ENCODE measurements around the gene PANK4.

The PANK4 gene

DNA sequence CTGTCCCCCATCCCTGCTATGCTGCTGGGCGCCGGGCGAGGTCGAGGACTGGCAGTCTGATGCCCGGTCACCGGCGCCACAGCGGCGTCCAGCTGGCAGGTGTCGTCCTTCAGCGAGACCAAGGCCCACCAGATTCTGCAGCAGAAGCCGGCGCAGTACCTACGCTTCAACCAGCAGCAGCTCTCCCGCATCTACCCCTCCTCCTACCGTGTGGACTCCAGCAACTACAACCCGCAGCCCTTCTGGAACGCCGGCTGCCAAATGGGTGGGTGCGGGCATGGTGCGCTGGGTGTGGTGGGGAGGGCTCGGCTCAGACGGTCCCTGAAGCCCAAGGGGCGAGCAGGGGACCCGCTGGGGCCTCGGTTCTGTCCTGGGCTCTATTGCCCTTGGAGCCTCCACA, 29.6 kb downstream of the PANK4 start:
- no peak for DNase-seq (ENCODE audit: low spot score)

DNA sequence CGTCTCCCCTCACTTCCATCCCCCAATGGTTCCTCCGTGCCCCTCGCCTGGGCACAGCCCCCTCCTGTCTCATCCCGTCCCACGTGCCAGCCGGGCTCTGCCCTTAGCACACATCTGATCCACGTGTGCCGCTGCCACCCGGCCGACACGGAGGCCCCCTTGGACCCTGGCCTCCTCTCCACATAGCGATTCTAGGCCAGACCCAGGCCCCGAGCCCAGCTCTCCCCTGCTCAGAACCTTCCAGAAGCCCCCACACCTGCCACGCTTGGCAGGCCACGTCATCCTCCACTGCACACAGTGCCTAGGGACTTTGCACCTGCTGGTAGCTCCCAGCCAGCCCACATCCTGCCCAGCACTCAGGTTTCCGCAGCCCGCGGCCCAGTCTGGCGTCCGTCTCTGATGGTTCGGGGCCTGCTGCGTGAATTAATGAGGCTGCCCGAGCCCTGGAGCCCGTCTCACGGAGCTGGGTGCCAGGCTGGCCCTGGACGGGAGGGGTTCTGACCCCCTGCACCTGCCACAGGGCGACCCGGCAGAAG, 30.2 kb downstream of the PANK4 start:
- no peak for DNase-seq (ENCODE audit: low spot score)

DNA sequence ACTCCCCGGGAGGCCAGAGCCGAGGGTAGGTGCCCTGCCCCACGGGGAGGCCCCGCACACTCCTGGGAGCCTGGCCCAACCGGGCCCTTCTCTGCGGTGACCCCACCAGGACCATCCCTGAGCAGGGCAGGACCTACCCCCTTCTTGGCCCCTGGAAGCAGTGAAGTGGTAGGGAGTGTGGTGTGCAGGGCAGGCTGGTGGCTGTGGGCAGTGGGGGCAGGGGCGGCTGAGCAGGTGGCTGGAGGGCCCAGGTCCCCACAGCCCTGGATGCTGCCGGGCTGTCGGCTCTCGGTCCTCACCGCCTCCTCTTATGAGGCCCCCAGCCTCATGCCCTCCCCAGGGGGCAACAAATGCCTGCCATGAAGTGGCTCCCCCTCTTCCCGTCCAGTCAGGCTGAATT, 30.9 kb downstream of the PANK4 start:
- DNase-seq (ENCODE audit: low spot score), result no peak

DNA sequence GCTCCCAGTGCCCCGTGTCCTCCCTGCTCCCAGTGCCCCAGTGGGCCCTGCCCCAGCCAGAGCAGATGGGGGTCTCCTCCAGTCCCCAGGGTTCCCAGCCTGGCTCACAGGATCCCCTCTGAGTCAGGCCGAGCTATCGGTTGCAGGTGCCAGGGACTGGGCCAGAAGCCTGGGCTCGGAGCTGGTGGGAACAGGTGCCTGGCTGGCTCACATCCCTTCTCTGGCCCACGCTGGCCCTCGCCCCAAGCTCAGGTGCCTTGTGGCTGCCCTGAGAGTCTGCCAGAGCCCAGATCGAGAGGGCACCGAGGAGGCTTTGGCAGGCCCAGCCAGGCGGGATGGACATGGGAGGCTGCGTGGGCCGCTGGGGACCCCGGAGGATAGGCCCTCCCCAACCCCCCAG, 31.4 kb downstream of the PANK4 start:
- DNase-seq (ENCODE audit: low spot score), result no peak

DNA sequence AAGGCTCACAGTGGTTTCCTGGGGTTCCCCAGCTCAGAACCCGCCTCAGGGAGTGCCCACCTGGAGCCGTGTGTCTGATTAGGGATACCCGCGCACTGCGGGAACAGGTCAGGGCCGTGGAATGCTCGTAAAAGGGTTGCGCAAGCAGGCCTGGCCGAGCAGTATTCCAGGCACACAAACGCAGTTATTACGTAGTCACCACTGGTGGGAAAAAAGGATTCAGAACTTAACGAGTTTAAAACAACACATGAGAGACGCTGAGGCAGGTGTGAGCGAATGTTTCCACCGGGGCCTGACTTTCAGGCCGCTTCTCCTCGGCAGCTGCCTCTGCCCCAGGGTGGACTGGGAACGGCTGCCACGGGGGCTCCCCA, 32.1 kb downstream of the PANK4 start:
- peak; percentile 90 for DNase-seq (ENCODE audit: low spot score)

DNA sequence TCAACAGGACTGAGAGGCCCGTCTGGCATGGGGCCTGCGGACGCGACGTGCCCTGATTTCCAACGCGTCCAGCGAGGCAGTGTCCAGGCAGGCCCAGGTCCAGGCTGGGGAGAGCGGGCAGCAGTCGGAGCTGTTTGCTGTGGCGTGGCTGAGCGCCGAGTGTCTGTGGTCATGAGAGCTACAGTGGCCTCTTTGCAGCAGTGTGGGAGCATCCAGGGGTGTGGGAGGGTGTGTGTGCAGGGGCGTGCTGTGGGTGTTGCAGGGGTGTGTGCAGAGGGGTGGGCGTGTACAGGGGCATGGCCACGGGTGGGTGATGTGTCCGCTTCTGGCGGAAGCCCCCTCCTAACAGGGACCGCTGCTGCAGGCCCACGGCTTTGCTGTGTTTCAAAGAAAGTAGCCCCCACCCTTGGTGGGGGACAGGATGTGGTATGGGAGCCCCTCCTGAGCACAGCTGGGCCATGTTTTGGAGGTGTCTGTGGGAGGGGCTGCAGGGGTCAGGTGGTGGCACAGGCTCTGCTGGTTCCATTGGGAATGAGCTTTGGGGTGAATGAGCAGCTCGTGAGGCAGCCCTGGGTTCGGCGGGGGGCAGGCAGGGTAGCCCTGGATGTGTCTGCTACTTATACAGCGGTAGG, 32.6 kb downstream of the PANK4 start:
- DNase-seq (ENCODE audit: low spot score), result no peak

DNA sequence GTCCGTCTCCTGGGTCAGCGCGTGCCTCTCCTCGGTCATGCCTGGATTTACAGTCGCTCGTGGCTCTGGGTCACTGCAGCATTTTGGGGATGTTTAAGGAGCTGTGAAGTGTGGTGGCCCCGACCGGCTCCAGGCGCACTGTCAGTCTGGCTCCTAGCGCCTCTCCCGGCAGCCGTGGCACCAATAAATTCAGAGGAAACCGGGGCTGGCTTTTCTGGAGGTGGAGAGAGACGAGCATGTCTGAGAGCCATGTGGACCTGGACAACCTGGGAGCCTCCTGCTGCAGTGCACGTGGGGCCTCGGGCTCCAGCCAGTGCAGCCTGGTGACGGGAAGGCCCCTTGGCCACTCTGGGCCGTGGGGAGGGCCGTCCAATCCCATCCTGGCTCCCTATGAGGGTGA, 33.2 kb downstream of the PANK4 start:
- DNase-seq (ENCODE audit: low spot score), result no peak

DNA sequence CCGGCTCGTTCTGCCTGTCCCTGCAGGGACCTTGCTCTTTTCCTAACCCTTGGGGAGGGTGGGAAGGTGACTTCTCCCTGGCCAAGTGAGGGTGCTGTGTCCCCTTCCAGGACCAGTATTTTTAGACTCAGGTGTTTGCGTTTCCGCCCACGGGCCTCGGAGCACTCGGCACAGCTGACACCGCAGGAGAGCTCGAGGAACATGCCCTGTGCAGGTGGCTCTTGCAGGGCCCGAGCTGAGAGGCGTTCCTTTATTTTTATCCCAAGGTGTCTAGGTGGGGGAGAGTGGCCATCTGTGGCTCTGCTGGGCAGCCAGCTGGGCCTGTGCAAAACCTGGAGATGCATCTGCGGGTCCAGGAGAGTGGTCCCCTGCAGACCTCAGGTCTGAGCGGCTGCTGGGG, 34.3 kb downstream of the PANK4 start:
- no peak for DNase-seq (ENCODE audit: low spot score)

DNA sequence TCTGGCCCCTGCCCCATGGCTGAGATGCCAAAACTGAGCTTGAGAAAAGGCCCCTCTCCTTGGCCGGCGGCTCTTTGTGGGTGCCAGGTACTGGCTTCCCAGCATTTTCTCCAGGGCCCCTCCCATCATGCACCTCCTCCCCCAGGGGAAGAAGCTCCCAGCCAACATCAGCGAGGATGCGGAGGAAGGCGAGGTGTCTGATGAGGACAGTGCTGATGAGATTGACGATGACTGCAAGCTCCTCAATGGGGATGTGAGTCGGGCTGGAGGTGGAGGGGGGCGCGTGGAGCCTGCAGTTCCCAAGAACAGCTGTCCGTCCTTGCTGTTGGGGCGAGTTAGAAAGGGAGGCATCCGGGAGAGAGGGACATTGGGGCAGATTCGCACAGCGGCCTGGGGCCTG, 36.8 kb downstream of the PANK4 start:
- no peak for DNase-seq (ENCODE audit: low spot score)

DNA sequence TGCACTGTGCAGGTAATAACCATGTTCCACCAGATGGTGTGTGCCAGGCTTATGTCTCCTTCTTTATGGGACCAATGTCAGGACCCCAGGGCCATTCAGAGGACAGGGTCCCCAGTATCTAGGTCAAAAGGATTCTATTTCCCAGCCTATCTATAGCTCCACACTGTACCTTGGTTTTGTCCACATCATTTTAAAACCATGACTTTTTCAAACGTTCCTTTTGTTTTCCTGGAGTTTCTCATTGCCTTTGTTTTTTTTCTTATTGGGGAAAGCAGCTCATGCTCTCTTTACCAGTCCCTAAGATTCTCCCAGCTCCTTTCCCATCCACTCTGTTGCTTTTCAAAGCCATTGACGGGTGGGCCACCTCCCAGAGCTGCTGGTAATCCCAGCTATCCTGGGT, 37.7 kb downstream of the PANK4 start:
- DNase-seq (ENCODE audit: low spot score), result no peak

DNA sequence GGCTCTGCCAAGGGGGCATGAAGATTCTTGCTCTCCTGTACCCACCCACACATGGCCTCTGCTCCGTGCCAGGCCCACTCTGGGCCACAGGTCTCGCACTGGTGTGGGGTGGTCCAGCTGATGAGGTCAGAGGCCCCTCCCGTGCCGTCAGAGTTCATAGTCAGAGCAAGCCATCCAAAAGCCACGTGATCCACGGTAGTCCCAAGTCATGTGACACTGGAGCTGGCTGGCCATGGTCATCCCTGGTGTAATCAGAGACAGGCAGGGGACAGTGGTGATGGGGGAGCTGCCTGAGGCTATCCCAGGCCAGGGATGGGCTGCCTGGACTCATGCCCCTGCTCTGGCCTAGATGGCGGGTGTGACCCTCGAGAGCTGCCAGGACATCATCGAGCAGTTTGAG, 39.8 kb downstream of the PANK4 start:
- no peak for DNase-seq (ENCODE audit: low spot score)

DNA sequence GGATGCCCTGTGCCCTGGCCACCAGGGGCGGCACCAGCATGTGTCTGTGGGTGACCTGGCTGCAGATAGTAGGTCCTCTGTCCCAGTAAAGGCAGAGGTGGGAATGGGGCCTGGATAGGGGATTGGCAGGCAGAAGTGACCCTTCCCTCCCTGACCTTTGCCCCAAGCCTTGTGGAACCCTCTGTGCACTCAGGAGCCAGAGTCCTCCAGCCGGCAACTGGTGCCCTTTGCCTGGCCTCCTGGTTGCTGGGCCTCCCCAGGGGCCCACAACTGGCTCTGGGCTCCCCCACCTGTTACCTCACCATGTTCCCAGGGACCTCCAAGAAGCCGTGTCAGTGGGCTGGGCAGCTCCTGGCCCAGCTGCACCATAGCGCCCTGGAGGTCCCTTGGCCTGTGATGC, 40.4 kb downstream of the PANK4 start:
- DNase-seq (ENCODE audit: low spot score), result no peak

DNA sequence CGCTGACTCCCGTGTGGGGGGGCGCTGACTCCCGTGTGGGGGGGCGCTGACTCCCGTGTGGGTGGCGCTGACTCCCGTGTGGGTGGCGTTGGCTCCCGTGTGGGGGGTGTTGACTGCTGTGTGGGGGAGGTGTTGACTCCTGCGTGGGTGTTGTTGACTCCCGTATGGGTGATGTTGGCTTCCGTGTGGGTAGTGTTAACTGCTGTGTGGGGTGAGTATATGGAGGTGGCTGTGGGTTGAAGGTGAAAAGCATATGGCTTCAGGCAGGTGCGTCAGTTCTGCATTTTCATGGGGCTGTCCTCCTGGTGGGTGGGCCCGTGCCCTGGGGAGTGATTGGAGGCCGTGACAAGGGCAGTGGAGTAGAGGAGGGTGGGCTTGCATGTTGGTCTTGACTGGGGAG, 42.4 kb downstream of the PANK4 start:
- no peak for DNase-seq (ENCODE audit: low spot score)

DNA sequence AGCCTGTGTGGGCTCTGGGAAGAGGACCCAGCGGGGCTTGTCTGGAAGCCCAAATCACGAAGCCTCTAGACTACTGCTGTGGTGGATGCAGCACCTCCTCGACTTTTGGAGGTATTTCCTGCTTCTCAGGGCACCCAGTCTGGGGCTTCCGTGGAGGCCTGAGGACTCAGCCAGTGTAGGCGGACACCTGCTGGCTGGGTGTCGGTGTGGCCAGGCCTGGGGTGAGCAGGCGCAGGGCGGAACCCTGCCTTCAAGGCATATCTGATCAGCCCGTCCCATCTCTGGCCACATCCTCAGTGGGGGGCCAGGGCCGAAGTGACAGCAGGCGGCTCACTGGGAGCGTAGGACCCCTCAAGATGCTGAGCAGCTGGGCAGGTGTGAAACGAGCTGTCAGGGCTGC, 43.4 kb downstream of the PANK4 start:
- DNase-seq (ENCODE audit: low spot score), result no peak

DNA sequence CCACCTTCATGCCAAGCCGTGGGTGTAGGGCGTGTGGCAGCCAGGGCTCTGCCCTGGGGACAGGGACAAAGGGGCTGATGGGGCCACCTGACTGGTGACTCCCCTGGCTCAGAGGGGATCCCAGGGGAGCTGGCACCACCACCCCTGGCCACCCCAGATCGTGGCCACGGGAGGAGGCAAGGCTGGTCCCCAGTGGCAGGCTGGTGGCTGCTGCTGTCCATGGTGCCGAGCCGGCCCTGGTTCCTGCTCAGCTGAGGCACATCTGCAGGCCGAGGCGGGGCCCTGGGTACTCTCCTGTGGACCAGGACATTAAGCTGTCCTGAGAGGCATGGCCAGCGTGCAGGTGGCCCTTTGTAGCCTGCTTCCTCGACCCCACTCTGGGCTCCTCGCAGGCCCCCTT, 43.8 kb downstream of the PANK4 start:
- no peak for DNase-seq (ENCODE audit: low spot score)

DNA sequence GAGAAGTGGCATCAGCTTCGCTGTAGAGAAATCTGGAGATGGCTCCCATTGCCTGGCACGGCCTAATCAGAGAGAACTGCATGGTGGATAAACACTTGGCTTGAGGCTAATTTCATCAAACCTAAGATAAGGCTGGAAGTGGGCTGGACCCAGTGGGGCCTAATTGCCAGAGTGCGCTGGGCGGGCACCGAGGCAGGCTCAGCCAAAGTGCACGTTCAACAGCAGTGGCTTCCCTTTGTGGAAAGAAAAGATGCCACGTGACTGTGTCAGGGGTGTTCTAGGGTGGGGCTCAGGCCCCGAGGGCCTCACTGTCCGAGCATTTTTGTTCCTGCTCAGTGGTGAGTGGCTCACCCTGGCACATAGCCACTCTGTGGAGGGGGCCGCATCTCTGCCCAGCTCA, 44.5 kb downstream of the PANK4 start:
- DNase-seq (ENCODE audit: low spot score), result no peak

DNA sequence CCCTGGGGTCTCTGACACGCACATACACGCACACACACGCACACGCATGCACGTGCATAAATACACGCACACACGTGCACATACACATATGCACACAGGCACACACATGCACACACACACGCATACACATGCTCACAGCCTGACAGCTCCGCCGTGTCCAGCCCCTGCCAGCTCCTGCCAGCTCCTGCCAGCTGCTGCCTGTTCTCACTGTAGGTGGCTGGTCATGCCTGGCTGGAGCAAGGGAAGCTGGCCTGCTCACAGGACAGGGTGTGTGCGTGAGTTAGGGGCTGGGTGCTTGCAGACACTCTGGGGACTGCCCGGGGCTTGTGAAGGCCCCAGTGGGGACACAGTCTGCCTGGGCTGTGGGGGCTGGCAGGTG, 45.4 kb downstream of the PANK4 start:
- DNase-seq (ENCODE audit: low spot score), result no peak

DNA sequence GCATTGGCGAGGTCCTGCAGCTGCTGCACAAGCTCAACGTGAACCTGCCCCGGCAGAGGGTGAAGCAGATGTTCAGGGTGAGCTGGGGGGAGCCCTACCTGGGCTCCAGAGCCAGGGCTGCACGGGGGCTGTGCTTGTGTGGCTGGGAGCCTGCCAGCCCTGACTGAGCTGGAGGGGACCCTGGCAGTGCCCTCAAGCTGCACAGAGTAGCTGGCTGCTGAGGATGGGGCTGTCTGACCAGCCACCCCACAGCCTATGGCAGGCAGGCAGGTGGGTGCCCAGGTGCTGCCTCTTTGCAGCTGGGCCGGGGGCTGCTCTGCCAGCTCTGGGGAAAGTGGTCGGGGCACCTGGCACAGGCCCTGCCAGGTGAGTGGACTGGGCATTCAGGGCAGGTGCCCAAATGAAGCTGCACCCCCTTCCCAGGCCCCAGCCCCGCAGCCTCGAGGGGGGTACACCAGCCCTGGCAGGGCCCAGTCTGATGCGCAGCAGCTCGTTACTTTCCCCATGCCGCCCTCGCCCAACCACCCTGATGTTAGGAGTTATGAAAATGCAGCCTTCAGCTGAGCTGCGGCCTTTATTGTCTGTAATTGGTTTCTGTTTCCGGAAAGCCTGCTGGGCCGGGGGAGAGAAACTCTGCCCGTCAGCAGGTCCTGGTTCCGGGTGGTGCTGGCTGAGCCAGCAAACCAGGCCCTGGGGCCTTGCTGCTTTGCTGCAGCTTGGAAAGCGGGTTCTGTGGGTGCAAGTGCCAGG, 46.0 kb downstream of the PANK4 start:
- no peak for DNase-seq (ENCODE audit: low spot score)

DNA sequence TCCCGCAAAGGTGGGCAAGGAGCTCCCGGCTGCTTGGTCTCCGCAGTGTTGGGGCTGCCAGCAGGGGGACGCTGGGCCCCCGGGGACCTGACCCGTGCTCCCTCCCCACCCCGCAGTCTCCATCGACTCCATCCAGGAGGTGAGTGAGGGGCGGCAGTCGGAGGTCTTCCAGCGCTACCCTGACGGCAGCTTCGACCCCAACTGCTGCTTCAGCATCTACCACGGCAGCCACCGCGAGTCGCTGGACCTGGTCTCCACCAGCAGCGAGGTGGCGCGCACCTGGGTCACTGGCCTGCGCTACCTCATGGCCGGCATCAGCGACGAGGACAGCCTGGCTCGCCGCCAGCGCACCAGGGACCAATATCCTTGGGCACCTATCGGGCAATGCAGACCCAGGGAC, 46.8 kb downstream of the PANK4 start:
- no peak for DNase-seq (ENCODE audit: low spot score)

DNA sequence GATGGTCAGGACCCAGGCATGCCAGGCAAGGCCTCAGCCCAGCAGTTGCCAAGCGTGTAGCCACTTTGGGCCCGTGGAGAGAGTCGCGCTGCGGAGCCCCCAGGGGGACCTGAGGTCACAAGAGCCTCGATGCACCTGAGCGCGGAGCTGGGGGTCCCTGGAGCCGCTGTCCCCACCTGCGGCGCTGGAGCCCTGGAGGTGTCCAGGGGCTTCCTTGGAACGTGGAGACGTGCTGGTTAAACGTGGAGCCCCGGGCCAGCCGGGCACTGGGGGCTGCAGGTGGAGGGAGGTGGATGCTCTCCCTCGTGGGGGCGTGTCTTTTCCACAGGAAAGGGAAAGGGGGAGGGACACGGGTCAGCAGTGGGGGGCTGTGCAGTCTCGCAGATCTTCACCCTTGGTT, 47.2 kb downstream of the PANK4 start:
- DNase-seq (ENCODE audit: low spot score), result no peak

DNA sequence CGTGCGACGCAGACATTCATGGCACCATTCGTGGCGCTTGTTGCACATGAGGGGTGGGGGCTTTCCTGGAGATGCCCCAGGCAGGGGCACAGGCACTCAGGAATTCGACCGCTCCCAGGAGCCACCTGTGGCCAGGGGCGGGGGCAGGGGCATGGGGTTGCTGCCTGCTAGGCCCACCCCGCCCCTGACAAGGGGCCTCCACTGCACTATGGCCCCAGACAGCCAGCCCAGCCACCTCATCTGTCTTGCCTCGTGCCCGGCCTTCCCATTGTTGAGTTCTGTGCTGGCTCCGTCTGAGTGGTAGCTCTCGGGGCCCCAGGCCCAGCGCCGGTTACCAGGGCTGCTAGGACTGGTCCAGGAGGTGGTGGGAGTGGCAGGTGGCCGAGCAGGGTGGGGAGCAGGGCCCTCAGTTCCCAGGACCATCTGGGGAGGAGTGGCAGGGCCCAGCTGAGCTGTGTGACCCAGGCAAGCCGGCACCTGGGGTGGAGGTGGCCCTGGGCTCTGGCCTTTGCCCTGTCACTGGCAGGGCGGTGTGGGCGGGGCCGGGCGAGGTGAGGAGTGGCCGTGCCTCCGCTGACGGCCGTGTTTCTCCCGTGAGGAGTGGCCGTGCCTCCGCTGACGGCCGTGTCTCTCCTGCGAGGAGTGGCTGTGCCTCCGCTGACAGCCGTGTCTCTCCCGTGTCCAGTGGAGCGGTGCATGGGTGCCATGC, 48.5 kb downstream of the PANK4 start:
- no peak for DNase-seq (ENCODE audit: low spot score)

DNA sequence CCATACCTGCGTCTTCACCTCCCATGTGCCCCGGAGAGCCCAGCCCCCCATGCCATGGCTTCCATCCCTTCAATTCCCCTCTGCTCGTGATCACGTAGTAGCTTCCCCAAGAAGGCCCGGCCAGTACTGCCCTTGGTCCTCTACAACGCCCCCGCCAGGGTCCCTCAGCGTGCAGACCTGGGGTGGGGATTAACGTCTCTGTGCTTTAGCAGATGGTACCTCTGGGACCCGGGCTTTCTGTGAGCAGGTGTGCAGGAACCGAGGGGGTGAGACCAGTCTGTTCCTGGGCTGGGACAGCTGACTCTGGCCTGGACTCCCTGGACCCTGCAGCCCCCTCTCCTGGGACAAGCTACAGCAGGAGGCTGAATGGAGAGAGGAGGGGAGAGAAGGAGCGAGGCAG, 49.1 kb downstream of the PANK4 start:
- DNase-seq (ENCODE audit: low spot score), result no peak

Data from HuH-7 (cell line).